Measurements from ENCODE around the gene BCL7C. TPM values are rescaled to one million over a fixed set of nuclear protein-coding genes. Genes with fewer than 3 reads are reported as not detected.

BCL7C gene
- total and polyA plus RNA-seq, 2 of the 4 experiments (the other 2 are of a cell fraction) = 32.3 to 34.9 TPM

DNA sequence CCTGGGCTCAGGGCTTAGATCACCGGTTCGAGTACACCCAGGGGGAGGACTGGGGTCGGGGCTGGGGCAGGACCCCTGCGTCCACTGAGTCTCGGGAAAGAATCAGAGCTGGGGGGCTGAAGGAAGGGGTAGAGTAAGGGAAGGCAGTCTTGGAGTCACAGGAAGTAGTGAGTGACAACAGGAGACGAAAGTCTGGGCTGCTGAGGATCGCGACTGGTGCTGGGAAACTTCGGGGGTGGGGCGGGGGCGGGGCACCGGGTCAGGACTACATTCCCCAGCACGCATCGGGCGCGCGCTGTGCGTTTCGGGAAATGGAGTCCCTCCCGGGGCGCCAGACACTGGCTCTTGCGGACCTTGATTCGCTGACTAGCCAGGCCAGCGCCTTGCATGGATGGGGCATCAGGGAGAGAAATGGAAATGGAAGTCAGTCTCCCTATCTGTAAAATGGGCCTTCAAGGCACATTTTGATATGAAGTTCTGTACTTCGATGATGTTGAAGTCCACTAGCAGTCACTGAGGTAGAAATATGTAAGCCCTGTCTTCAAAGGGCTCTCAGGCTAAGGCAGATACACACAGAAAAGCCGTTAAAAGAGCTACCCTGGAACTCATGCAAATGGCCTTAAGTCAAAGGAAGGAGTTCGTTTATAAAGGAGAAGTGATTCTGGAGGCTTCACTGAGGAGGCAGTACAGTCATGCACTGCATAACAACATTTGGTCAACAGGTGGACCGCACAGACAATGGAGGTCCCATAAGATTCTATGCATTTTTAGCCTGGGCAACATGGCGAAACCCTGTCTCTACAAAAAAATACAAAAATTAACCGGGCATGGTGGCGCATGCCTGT, 3.2 kb upstream of the BCL7C start:
- H3K4me1 ChIP-seq (ENCODE audit: control insufficient read depth, insufficient read depth, low read length) = peaks cover 25% of the 10 kb centered on the region
- peak overlapping the region; percentile 74 for H3K56ac ChIP-seq (ENCODE audit: extremely low read depth, insufficient read depth, low read length)
- H3K36me3 ChIP-seq (ENCODE audit: control insufficient read depth, insufficient read depth, low read length) = peaks cover 2% of the 10 kb centered on the region; the same call in 1 of the 2 replicates
- no peaks in the 10 kb centered on the region for H3K27me3 ChIP-seq (ENCODE audit: control insufficient read depth, insufficient read depth, low read length)
- H3K9me1 ChIP-seq (ENCODE audit: insufficient read depth, low read length) = peaks cover 29% of the 10 kb centered on the region
- peak overlapping the region; percentile 62 for H3K4me3 ChIP-seq (ENCODE audit: insufficient read depth, low read depth, low read length)
- in situ Hi-C loops (cut with MboI; ENCODE audit: low sequenced_read_pairs) (no loop called here), intact Hi-C loops (cut with micrococcal nuclease) (no loop called here), dilution Hi-C loops (cut with HindIII; ENCODE audit: low sequenced_read_pairs, unreplicated experiment) (no loop called here)
- peak overlapping the region; percentile 94 for H3K14ac ChIP-seq (replicated peaks; ENCODE audit: low read depth, low read length)
- H2BK5ac ChIP-seq (ENCODE audit: low read depth, low read length, poor library complexity, severe bottlenecking) = peak overlapping the region; percentile 98
- no peaks in the 10 kb centered on the region for H3K9me3 ChIP-seq (ENCODE audit: control insufficient read depth, insufficient read depth, low read length)
- H3K23ac ChIP-seq (ENCODE audit: low read depth, low read length) = peak overlapping the region; percentile 85
- 0 out of 2 replicates have a peak, but pooled peaks cover 5% of the 10 kb centered on the region for H4K20me1 ChIP-seq (ENCODE audit: insufficient read depth, low read length)
- H4K91ac ChIP-seq (ENCODE audit: insufficient read depth, low read depth, low read length) = peak overlapping the region; percentile 90
- H4K8ac ChIP-seq (ENCODE audit: low read depth in 2 of 2, low read length in 2 of 2) = peak overlapping the region; percentile 96 to 98
- TF ChIP-seq MXI1 (IDR thresholded peaks at IDR 0.05; ENCODE audit: borderline replicate concordance, low read depth, low read length) = no peak
- TF ChIP-seq BHLHE40 (IDR thresholded peaks at IDR 0.05; ENCODE audit: low read depth, low read length) = no peak
- TF ChIP-seq MAFK (IDR thresholded peaks at IDR 0.05; ENCODE audit: low read depth, low read length) = peak; percentile 28; the same call in 1 of the 2 replicates
- no peak for TF ChIP-seq NFE2L2 (IDR thresholded peaks at IDR 0.05; ENCODE audit: low read depth, low read length)
- no peak for TF ChIP-seq CTCF (conservative IDR thresholded peaks at IDR 0.05; ENCODE audit: low read depth, low read length)
- CTCF ChIA-PET = interaction anchor here (0.6 kb wide), 1 partner anchor 28 kb away, joined by 4 read pairs; no protein-coding TSS in a partner anchor
- 9% methylated on average over 13 of the region's 31 CpGs; no CpG with 5 or more reads in 1 of the 2 experiments for WGBS, 2 experiments (ENCODE audit: extremely low coverage in 2 of 2, insufficient read length in 1 of 2)
- peak overlapping the region; percentile 91 for H3K9ac ChIP-seq (ENCODE audit: low read depth, low read length)
- peak overlapping the region; percentile 92 for H2BK120ac ChIP-seq (ENCODE audit: low read depth, low read length)
- H2AK9ac ChIP-seq (replicated peaks; ENCODE audit: low read depth, low read length, poor library complexity) = peak overlapping the region; percentile 100
- peak overlapping the region; percentile 60 for H2AK5ac ChIP-seq (ENCODE audit: low read depth, low read length)
- H3K18ac ChIP-seq (ENCODE audit: low read depth, low read length) = peak overlapping the region; percentile 90
- DNase-seq (peak; percentile 87), ATAC-seq (ENCODE audit: low read depth) (peak; percentile 41)
- peaks cover 12 to 52% of the 10 kb centered on the region in 2 experiments; a peak in 3 of 4 replicates for H3K79me1 ChIP-seq (ENCODE audit: low read depth in 1 of 2, low read length in 2 of 2)
- H3K27ac ChIP-seq (ENCODE audit: insufficient read depth, low read length) = peak overlapping the region; percentile 99
- no peak overlapping the region for H2BK20ac ChIP-seq (ENCODE audit: low read depth, low read length)
- POLR2A ChIA-PET (ENCODE audit: unreplicated experiment) = interaction anchor here (2.1 kb wide), 1 partner anchor 9 kb away, joined by 21 read pairs; no protein-coding TSS in a partner anchor
- H2AFZ ChIP-seq (replicated peaks; ENCODE audit: low read length, poor library complexity) = peak overlapping the region; percentile 98
- peak overlapping the region; percentile 87 for H3K4me2 ChIP-seq (ENCODE audit: low read depth, low read length)
- H3K4ac ChIP-seq (ENCODE audit: low read depth, low read length) = peak overlapping the region; percentile 97
- no TSS peak for BruUV-seq (replicated peaks)
- H4K5ac ChIP-seq (ENCODE audit: low read depth, low read length) = peak overlapping the region; percentile 66
- peak overlapping the region; percentile 58; the same call in 2 of the 3 replicates for H2BK15ac ChIP-seq (ENCODE audit: low read depth, low read length)
